SK-N-SH (cell line): Measurements from ENCODE around the gene TDRD12. TPM values are rescaled to one million over a fixed set of nuclear protein-coding genes. Genes with fewer than 3 reads are reported as not detected.

Experiments used
- CTCF ChIA-PET: fragments of 300-600, 350-600 bp; formaldehyde crosslinking; extraction: SDS; loops from one replicate; lab custom pipeline; 2021; lab: Yijun Ruan, JAX
- POLR2A ChIA-PET: fragments of 350-600 bp; sonication (Branson Sonifier 250); formaldehyde crosslinking; extraction: SDS; loops from one replicate; lab custom pipeline; 2020; ENCODE audit warnings: antibody characterized with exemption, inconsistent platforms; lab: Yijun Ruan, JAX
- DNase-seq: peaks from one replicate; pipeline ENCODE4 v3.0.0; 2012
- H2AFZ ChIP-seq: fragments of 200-600 bp; sonication (generic); 2 replicates; pipeline ENCODE4 v1.8.1; 2016; ENCODE audit warnings: antibody characterized with exemption, mild to moderate bottlenecking, low read depth
- H3F3A ChIP-seq: fragments of 200-600 bp; sonication (generic); replicated peaks from 2 replicates; pipeline ENCODE3; 2016; ENCODE audit warnings: antibody characterized with exemption, mild to moderate bottlenecking; ENCODE audit not compliant: insufficient read depth
- H3K27ac ChIP-seq, 2 experiments: fragments of 200-500 bp in 1 of 2; fragments of 200-600 bp in 1 of 2; sonication (Bioruptor generic) in 1 of 2; sonication (generic), shearing (Covaris generic) in 1 of 2; 2 replicates each; pipeline versions ENCODE4 v1.5.1 to v1.6.1; 2014 to 2016; ENCODE audit warnings: low read depth in 2 of 2, inconsistent platforms in 1 of 2, low read length in 1 of 2, mild to moderate bottlenecking in 1 of 2, mixed read lengths in 1 of 2
- H3K27me3 ChIP-seq: fragments of 200-600 bp; sonication (generic), shearing (Covaris generic); 2 replicates; pipeline ENCODE4 v1.6.1; 2016; ENCODE audit warnings: mixed run types; ENCODE audit not compliant: insufficient read depth
- H3K36me3 ChIP-seq, 2 experiments: fragments of 200-500 bp in 1 of 2; fragments of 200-600 bp in 1 of 2; sonication (Bioruptor generic) in 1 of 2; sonication (generic) in 1 of 2; replicated peaks in 1 of 2; 2 replicates each; pipeline versions ENCODE3 to v1.5.1; 2014 to 2016; ENCODE audit warnings: low read length in 1 of 2, mild to moderate bottlenecking in 1 of 2; ENCODE audit not compliant: insufficient read depth in 2 of 2, control insufficient read depth in 1 of 2
- H3K4me1 ChIP-seq, 2 experiments: fragments of 200-500 bp in 1 of 2; fragments of 200-600 bp in 1 of 2; sonication (Bioruptor generic) in 1 of 2; sonication (generic), shearing (Covaris generic) in 1 of 2; 2 replicates each; pipeline versions ENCODE4 v1.5.1 to v1.6.1; 2014 to 2016; ENCODE audit warnings: low read depth in 1 of 2, low read length in 1 of 2, mixed run types in 1 of 2; ENCODE audit not compliant: insufficient read depth in 2 of 2, control insufficient read depth in 1 of 2
- H3K4me2 ChIP-seq: fragments of 200-600 bp; sonication (generic), shearing (Covaris generic); 2 replicates; pipeline ENCODE4 v1.6.1; 2017; ENCODE audit warnings: mixed run types
- H3K4me3 ChIP-seq, 2 experiments: fragments of 200-500 bp in 1 of 2; fragments of 200-600 bp in 1 of 2; sonication (Bioruptor generic) in 1 of 2; sonication (generic), shearing (Covaris generic) in 1 of 2; 2 replicates each; pipeline versions ENCODE4 v1.5.1 to v1.8.1; 2014 to 2016; ENCODE audit warnings: low read depth in 2 of 2, inconsistent platforms in 1 of 2, low read length in 1 of 2, mild to moderate bottlenecking in 1 of 2, mixed read lengths in 1 of 2, moderate library complexity in 1 of 2
- H3K79me2 ChIP-seq: fragments of 200-600 bp; sonication (generic); 2 replicates; pipeline ENCODE4 v1.8.1; 2017; ENCODE audit warnings: mild to moderate bottlenecking; ENCODE audit not compliant: insufficient read depth
- H3K9ac ChIP-seq: fragments of 200-600 bp; sonication (generic); 2 replicates; pipeline ENCODE4 v1.6.1; 2017; ENCODE audit warnings: mixed run types
- H3K9me2 ChIP-seq: fragments of 200-600 bp; sonication (generic); 2 replicates; pipeline ENCODE4 v1.6.1; 2017; ENCODE audit warnings: mixed run types
- H3K9me3 ChIP-seq: fragments of 200-600 bp; sonication (generic); 2 replicates; pipeline ENCODE4 v1.6.1; 2017; ENCODE audit warnings: mixed run types, mild to moderate bottlenecking, moderate library complexity
- H4K20me1 ChIP-seq: fragments of 200-600 bp; sonication (generic); 2 replicates; pipeline ENCODE4 v1.6.1; 2017; ENCODE audit warnings: mild to moderate bottlenecking, mixed run types; ENCODE audit not compliant: insufficient read depth
- ELF1 ChIP-seq: IDR thresholded peaks from 2 replicates; pipeline ENCODE4 v1.4.0; 2012
- JUND ChIP-seq: IDR thresholded peaks from 2 replicates; pipeline ENCODE4 v1.4.0; 2012
- MXI1 ChIP-seq: IDR thresholded peaks from 2 replicates; pipeline ENCODE4 v1.6.1; 2012; ENCODE audit warnings: mild to moderate bottlenecking, low read depth, low read length, improper control_type of control experiment
- NRF1 ChIP-seq: IDR thresholded peaks from 2 replicates; pipeline ENCODE4 v1.6.1; 2012; ENCODE audit warnings: low read depth, mild to moderate bottlenecking, low read length
- RCOR1 ChIP-seq: fragments of 150-350 bp; IDR thresholded peaks from 2 replicates; pipeline ENCODE4 v1.6.1; 2017; ENCODE audit warnings: antibody characterized with exemption, low read length
- RFX5 ChIP-seq: IDR thresholded peaks from 2 replicates; pipeline ENCODE4 v1.6.1; 2012; ENCODE audit warnings: mild to moderate bottlenecking, improper control_type of control experiment, low read length
- SMC3 ChIP-seq: IDR thresholded peaks from 2 replicates; pipeline ENCODE4 v1.6.1; 2012; ENCODE audit warnings: low read depth, low read length, improper control_type of control experiment
- TAF1 ChIP-seq: IDR thresholded peaks from 2 replicates; pipeline ENCODE4 v1.6.1; 2012; ENCODE audit warnings: low read depth, mild to moderate bottlenecking, low read length, moderate library complexity, borderline replicate concordance
- YY1 ChIP-seq: IDR thresholded peaks from 2 replicates; pipeline ENCODE4 v1.4.0; 2012; ENCODE audit warnings: low read depth, mild to moderate bottlenecking
- WGBS: methylation state at CpG from one replicate; pipeline ENCODE4 v1.1.6; 2017; ENCODE audit warnings: low lambda C conversion rate; 5-methylcytosine and 5-hydroxymethylcytosine counted together
- polyA plus RNA-seq, 3 experiments: library from polyadenylated mRNA; depleted of rRNA; stranded (reverse); fragments of >200 nt; gene quantifications; 2 replicates each; pipeline ENCODE4 v1.2.3, GENCODE V29; 2012
- TF ChIP-seq, protein P1 (sequence below): IDR thresholded peaks from 2 replicates; pipeline ENCODE4 v1.6.1; 2012; ENCODE audit warnings: mild to moderate bottlenecking, low read depth, low read length, moderate library complexity
- TF ChIP-seq, protein P2 (sequence below): IDR thresholded peaks from 2 replicates; pipeline ENCODE4 v1.4.0; 2012; ENCODE audit warnings: low read depth, borderline replicate concordance
- TF ChIP-seq, protein P3 (sequence below): fragments of 150-350 bp; IDR thresholded peaks from 2 replicates; pipeline ENCODE4 v1.6.1; 2016; ENCODE audit warnings: mild to moderate bottlenecking, low read depth, low read length

TDRD12 gene
- polyA plus RNA-seq, 1 of the 3 experiments (the other 2 are of a cell fraction) = 0.05 TPM

DNA sequence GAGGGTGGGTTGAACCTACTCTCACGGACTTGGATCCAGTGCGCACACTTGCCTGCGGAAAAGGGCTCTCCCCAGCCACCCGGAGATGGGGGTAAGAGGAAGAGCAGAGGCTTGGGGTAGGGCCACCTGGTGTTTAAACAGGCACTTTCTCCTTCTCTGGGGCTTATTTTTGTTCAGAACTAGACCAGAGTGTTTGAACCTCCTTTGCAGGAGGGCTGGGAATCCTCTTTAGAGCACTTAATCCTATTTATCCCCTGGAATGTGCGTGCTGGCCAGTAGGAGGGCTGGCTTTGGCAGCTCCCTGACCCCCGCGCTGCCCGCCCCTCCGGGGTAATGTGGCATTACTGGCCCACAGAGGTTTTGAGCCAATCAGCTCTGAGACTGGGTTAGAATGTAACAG is 41.9 kb upstream of the TDRD12 start (continued):
- TF ChIP-seq, protein P1, sequence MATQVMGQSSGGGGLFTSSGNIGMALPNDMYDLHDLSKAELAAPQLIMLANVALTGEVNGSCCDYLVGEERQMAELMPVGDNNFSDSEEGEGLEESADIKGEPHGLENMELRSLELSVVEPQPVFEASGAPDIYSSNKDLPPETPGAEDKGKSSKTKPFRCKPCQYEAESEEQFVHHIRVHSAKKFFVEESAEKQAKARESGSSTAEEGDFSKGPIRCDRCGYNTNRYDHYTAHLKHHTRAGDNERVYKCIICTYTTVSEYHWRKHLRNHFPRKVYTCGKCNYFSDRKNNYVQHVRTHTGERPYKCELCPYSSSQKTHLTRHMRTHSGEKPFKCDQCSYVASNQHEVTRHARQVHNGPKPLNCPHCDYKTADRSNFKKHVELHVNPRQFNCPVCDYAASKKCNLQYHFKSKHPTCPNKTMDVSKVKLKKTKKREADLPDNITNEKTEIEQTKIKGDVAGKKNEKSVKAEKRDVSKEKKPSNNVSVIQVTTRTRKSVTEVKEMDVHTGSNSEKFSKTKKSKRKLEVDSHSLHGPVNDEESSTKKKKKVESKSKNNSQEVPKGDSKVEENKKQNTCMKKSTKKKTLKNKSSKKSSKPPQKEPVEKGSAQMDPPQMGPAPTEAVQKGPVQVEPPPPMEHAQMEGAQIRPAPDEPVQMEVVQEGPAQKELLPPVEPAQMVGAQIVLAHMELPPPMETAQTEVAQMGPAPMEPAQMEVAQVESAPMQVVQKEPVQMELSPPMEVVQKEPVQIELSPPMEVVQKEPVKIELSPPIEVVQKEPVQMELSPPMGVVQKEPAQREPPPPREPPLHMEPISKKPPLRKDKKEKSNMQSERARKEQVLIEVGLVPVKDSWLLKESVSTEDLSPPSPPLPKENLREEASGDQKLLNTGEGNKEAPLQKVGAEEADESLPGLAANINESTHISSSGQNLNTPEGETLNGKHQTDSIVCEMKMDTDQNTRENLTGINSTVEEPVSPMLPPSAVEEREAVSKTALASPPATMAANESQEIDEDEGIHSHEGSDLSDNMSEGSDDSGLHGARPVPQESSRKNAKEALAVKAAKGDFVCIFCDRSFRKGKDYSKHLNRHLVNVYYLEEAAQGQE = no peak

DNA sequence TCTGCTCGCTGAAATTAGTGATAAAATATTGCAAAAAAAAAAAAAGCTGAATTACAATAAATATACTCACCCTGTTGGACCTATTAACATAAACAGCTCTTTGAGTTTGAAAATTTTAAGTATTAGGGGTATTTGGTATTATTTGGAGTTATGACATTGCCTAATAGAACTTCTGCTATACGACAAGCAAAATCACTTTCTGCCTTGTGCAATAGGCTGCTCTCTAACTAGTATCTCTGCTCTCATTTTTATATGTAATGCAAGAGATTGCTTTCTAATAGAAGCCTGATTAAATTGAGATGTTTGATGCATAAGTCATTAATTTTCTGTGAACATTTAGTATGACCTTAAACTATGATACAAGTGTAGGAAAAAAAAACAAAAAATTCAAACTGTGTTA is 38.6 kb upstream of the TDRD12 start:
- Histone ChIP-seq H3K79me2 (no peaks in the 10 kb centered on the region), H3K9ac (no peak overlapping the region), H3K4me1 (peaks cover 0 to 6% of the 10 kb centered on the region in 2 experiments; a peak in 1 of 4 replicates), H3K27ac (no peak overlapping the region), H4K20me1 (no peaks in the 10 kb centered on the region), H3K36me3 (no peaks in the 10 kb centered on the region), H3F3A (peaks cover 3% of the 10 kb centered on the region), H3K4me2 (no peak overlapping the region), H3K4me3 (no peak overlapping the region), H3K9me3 (no peaks in the 10 kb centered on the region), H3K27me3 (peaks cover 9% of the 10 kb centered on the region), H3K9me2 (no peaks in the 10 kb centered on the region), H2AFZ (no peak overlapping the region)
- CTCF ChIA-PET = no interaction called here
- no peak for DNase-seq
- POLR2A ChIA-PET = interaction anchor here (1.0 kb wide), 1 partner anchor 496 kb away, joined by 4 read pairs; no protein-coding TSS in a partner anchor
- WGBS = 76% methylated on average over 2 of the region's 2 CpGs
- TF ChIP-seq SMC3 (no peak), JUND (no peak), ELF1 (no peak), RFX5 (no peak), MXI1 (no peak), RCOR1 (no peak), YY1 (no peak), TAF1 (no peak), NRF1 (no peak)
- TF ChIP-seq, protein P2, sequence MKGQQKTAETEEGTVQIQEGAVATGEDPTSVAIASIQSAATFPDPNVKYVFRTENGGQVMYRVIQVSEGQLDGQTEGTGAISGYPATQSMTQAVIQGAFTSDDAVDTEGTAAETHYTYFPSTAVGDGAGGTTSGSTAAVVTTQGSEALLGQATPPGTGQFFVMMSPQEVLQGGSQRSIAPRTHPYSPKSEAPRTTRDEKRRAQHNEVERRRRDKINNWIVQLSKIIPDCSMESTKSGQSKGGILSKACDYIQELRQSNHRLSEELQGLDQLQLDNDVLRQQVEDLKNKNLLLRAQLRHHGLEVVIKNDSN = no peak
- TF ChIP-seq, protein P3, sequence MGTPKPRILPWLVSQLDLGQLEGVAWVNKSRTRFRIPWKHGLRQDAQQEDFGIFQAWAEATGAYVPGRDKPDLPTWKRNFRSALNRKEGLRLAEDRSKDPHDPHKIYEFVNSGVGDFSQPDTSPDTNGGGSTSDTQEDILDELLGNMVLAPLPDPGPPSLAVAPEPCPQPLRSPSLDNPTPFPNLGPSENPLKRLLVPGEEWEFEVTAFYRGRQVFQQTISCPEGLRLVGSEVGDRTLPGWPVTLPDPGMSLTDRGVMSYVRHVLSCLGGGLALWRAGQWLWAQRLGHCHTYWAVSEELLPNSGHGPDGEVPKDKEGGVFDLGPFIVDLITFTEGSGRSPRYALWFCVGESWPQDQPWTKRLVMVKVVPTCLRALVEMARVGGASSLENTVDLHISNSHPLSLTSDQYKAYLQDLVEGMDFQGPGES = no peak
